PFSK-1 (cell line): ENCODE measurements around the gene GUCY1B1.

ENCODE experiments used
- FOXP2 ChIP-seq: optimal IDR thresholded peaks from 2 replicates; pipeline ENCODE3; 2011; ENCODE audit warnings: borderline replicate concordance, control low read depth, inconsistent platforms; ENCODE audit not compliant: insufficient read depth; ENCODE audit errors: extremely low read length, extremely low read depth
- POLR2AphosphoS5 ChIP-seq: IDR thresholded peaks from 2 replicates; pipeline ENCODE4 v1.6.1; 2012; ENCODE audit warnings: low read depth, mild to moderate bottlenecking, control low read depth, low read length, moderate library complexity
- SIN3A ChIP-seq: IDR thresholded peaks from 2 replicates; pipeline ENCODE4 v1.6.1; 2012; ENCODE audit warnings: mild to moderate bottlenecking, low read length, moderate library complexity, borderline replicate concordance; ENCODE audit not compliant: insufficient read depth
- TAF1 ChIP-seq: IDR thresholded peaks from 2 replicates; pipeline ENCODE4 v1.6.1; 2012; ENCODE audit warnings: low read length, control low read depth, borderline replicate concordance; ENCODE audit not compliant: insufficient read depth
- TF ChIP-seq, protein P1 (sequence below), 2 experiments: IDR thresholded peaks; 2 replicates each; pipeline versions ENCODE4 v1.6.1 to v1.8.0; 2011 to 2012; ENCODE audit warnings: low read depth in 2 of 2, low read length in 2 of 2, control low read depth in 1 of 2, inconsistent platforms in 1 of 2, mild to moderate bottlenecking in 1 of 2, moderate library complexity in 1 of 2; ENCODE audit not compliant: insufficient read depth in 1 of 2

GUCY1B1 gene

DNA sequence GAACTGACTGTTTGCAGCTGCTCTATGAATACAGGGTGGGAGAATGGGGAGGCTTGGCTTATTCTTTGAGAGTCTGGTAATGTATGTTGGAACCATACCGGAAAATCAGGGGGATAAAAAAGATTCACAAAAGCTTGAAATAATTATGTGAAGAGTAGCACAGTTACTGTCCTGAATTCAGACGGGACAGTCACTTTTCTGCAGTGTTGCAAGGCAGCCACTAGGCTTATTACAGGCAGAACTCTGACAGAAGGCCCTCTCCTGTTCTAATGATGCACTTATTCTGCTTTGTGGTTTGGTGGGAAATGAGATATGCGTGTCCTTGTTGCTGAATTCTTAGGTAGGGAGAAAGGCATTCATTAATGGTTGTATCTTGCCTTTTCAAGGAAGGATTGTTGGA is 37.2 kb downstream of the GUCY1B1 start:
- TF ChIP-seq POLR2AphosphoS5 (no peak), SIN3A (no peak), FOXP2 (no peak), TAF1 (no peak)
- TF ChIP-seq, protein P1, sequence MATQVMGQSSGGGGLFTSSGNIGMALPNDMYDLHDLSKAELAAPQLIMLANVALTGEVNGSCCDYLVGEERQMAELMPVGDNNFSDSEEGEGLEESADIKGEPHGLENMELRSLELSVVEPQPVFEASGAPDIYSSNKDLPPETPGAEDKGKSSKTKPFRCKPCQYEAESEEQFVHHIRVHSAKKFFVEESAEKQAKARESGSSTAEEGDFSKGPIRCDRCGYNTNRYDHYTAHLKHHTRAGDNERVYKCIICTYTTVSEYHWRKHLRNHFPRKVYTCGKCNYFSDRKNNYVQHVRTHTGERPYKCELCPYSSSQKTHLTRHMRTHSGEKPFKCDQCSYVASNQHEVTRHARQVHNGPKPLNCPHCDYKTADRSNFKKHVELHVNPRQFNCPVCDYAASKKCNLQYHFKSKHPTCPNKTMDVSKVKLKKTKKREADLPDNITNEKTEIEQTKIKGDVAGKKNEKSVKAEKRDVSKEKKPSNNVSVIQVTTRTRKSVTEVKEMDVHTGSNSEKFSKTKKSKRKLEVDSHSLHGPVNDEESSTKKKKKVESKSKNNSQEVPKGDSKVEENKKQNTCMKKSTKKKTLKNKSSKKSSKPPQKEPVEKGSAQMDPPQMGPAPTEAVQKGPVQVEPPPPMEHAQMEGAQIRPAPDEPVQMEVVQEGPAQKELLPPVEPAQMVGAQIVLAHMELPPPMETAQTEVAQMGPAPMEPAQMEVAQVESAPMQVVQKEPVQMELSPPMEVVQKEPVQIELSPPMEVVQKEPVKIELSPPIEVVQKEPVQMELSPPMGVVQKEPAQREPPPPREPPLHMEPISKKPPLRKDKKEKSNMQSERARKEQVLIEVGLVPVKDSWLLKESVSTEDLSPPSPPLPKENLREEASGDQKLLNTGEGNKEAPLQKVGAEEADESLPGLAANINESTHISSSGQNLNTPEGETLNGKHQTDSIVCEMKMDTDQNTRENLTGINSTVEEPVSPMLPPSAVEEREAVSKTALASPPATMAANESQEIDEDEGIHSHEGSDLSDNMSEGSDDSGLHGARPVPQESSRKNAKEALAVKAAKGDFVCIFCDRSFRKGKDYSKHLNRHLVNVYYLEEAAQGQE (IDR thresholded peaks at IDR 0.05; ENCODE audit: insufficient read depth in 1 of 2, low read depth in 2 of 2, low read length in 2 of 2) = no peak

DNA sequence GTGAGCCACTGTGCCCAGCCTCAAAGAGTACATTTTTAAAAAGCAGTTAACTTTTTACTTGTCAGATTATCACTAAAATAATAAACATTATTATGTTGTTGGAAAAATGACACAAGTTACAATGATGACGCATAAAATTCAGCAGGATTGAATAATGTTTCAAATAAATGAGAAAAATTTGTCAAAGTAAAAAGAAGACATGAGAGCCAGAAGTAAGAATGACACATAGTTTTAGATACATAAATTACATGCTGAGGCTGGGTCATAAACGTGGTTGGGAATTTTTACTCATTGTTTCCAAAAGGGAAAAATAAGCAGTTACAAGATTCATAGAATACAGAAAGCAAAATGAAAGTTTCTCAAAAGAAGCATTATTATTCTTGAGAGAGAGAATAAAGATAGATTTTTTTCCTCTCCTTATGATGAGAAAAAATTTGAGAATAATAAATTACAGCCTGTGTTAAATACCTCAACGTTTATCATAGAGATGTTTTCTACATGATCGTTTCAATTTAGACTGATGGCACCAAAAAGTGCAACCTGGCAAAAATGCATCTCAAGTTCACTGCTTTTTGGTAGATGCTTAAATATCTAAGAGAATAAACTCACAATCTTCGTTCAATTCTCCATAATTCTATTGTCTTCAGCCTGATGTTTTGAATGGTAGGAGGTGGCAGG is 40.4 kb downstream of the GUCY1B1 start:
- TF ChIP-seq TAF1 (no peak), SIN3A (no peak)
- TF ChIP-seq, protein P1 (IDR thresholded peaks at IDR 0.05; ENCODE audit: insufficient read depth in 1 of 2, low read depth in 2 of 2, low read length in 2 of 2) = no peak

DNA sequence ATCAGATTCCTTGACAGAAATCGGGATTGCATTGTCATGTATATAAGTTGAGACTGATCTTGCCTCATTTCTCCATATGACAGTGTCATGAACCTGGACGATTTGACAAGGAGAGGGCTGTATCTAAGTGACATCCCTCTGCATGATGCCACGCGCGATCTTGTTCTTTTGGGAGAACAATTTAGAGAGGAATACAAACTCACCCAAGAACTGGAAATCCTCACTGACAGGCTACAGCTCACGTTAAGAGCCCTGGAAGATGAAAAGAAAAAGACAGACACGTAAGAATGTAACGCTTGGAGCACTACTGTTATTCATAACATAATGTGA is 40.9 kb downstream of the GUCY1B1 start:
- no peak for TF ChIP-seq POLR2AphosphoS5
- TF ChIP-seq SIN3A = no peak
- TF ChIP-seq TAF1 = no peak
- TF ChIP-seq FOXP2 = no peak
- TF ChIP-seq, protein P1 (IDR thresholded peaks at IDR 0.05; ENCODE audit: insufficient read depth in 1 of 2, low read depth in 2 of 2, low read length in 2 of 2) = no peak

DNA sequence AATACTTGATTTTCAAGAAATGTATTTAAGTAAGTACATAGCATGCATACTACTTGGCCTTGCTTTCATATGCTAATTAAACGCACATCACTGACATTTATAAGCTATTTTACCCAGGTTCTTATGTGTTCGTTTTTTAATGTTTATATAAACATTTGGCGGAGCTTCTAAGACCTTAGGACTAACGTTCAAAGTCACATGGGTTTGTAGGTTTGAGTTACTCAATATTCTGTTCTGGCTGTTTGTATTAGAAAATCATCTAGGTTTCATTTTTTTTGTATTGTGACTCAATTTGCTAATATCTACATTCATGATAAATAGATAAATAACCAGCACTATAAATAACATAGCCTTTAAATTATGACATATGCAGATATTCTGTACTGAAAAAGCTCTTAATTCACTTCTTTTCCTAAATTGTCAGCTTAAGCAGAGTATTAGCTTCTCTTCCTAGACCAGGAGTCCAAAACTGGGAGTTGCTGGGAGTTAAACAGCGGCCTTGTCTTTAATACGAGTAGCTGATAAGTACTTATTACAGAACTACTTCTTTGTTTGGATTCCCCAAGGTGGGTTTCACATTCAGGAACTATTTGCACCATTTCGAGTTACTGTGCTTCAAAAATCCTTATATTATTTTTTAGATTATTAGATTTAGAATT is 42.0 kb downstream of the GUCY1B1 start:
- TF ChIP-seq FOXP2 (no peak), TAF1 (no peak), SIN3A (no peak), POLR2AphosphoS5 (no peak)
- TF ChIP-seq, protein P1 (IDR thresholded peaks at IDR 0.05; ENCODE audit: insufficient read depth in 1 of 2, low read depth in 2 of 2, low read length in 2 of 2) = no peak
